ENCODE results near the gene PTP4A2. TPM values are rescaled to one million over a fixed set of nuclear protein-coding genes. Genes with fewer than 3 reads are reported as not detected.

Gene PTP4A2
- polyA plus RNA-seq (2011; rRNA removed) = 536 and 658 TPM in 2 replicates
- 502 and 608 TPM in 2 replicates for polyA minus RNA-seq (2011; rRNA and poly(A)+ RNA removed)

GRCh38 chr1:31938184-31938975, at the start of gene PTP4A2:
TSS of gene PTP4A2 (minus strand) at chr1:31938368. CDS start at chr1:31919065, 19,303 bp downstream.
- H3K4me3 ChIP-seq (ENCODE audit: low read depth, low read length) = peak within 1 kb of the TSS; percentile 98
- peak; percentile 76 for DNase-seq (ENCODE audit: low read depth, low spot score)
- H3K27ac ChIP-seq (ENCODE audit: low read depth, low read length) = peak within 1 kb of the TSS; percentile 81
- peak; percentile 19; the same call in 1 of the 2 replicates for TF ChIP-seq CTCF (IDR thresholded peaks at IDR 0.05; ENCODE audit: low read depth, low read length)
- ChIA-PET POLR2A (interaction anchor here (0.6 to 2.0 kb wide), 8 partner anchors 12 to 176 kb away, joined by 3 to 17 read pairs (median 4); partner anchors contain the start of gene KHDRBS1), CTCF (interaction anchor here (0.5 to 3.8 kb wide), 17 partner anchors 12 to 417 kb away, joined by 3 to 40 read pairs (median 3); no protein-coding TSS in a partner anchor)
- H3K27me3 ChIP-seq (ENCODE audit: control insufficient read depth, insufficient read depth, low read length) = no peaks in the 10 kb centered on the region
- no peaks in the 10 kb centered on the region for H3K9me3 ChIP-seq (ENCODE audit: control insufficient read depth, insufficient read depth, low read length)

- Histone ChIP-seq H3K9me3 (ENCODE audit: control insufficient read depth, insufficient read depth, low read length) (no peaks in the 10 kb centered on the region; the same call in 1 of the 2 replicates), H3K27me3 (ENCODE audit: control insufficient read depth, insufficient read depth, low read length) (no peaks in the 10 kb centered on the region), H3K4me3 (ENCODE audit: low read depth, low read length) (no peak overlapping the region), H3K27ac (ENCODE audit: low read depth, low read length) (no peak overlapping the region)
- ChIA-PET CTCF (interaction anchor here (0.5 to 2.6 kb wide), 3 partner anchors 16 to 171 kb away, joined by 3 to 19 read pairs (median 4); no protein-coding TSS in a partner anchor), POLR2A (no interaction called here)
- DNase-seq (ENCODE audit: low read depth, low spot score) = no peak
- no peak for TF ChIP-seq CTCF (IDR thresholded peaks at IDR 0.05; ENCODE audit: low read depth, low read length)
Measured at GRCh38 chr1:31987135-31987619, 49.0 kb upstream of the PTP4A2 start.

GRCh38 chr1:31985430-31985829, 47.3 kb upstream of the PTP4A2 start:
- no peak for TF ChIP-seq CTCF (IDR thresholded peaks at IDR 0.05; ENCODE audit: low read depth, low read length)
- CTCF ChIA-PET = interaction anchor here (1.0 to 2.6 kb wide), 4 partner anchors 8 to 21 kb away, joined by 3 to 19 read pairs (median 4); no protein-coding TSS in a partner anchor
- Histone ChIP-seq H3K27me3 (ENCODE audit: control insufficient read depth, insufficient read depth, low read length) (no peaks in the 10 kb centered on the region), H3K27ac (ENCODE audit: low read depth, low read length) (peak overlapping the region; percentile 39), H3K4me3 (ENCODE audit: low read depth, low read length) (no peak overlapping the region), H3K9me3 (ENCODE audit: control insufficient read depth, insufficient read depth, low read length) (no peaks in the 10 kb centered on the region; the same call in 1 of the 2 replicates)
- POLR2A ChIA-PET = interaction anchor here (0.5 to 1.0 kb wide), 2 partner anchors 28 to 263 kb away, joined by 5 to 7 read pairs; partner anchors contain the start of gene KHDRBS1
- no peak for DNase-seq (ENCODE audit: low read depth, low spot score)

GRCh38 chr1:31984419-31985347, 46.5 kb upstream of the PTP4A2 start:
- POLR2A ChIA-PET = interaction anchor here (0.5 to 1.0 kb wide), 2 partner anchors 29 to 264 kb away, joined by 5 to 7 read pairs; partner anchors contain the start of gene KHDRBS1
- CTCF ChIA-PET = interaction anchor here (0.7 to 2.6 kb wide), 4 partner anchors 8 to 35 kb away, joined by 3 to 19 read pairs (median 5); no protein-coding TSS in a partner anchor
- Histone ChIP-seq H3K27ac (ENCODE audit: low read depth, low read length) (peak overlapping the region; percentile 39), H3K9me3 (ENCODE audit: control insufficient read depth, insufficient read depth, low read length) (no peaks in the 10 kb centered on the region; the same call in 1 of the 2 replicates), H3K4me3 (ENCODE audit: low read depth, low read length) (no peak overlapping the region), H3K27me3 (ENCODE audit: control insufficient read depth, insufficient read depth, low read length) (no peaks in the 10 kb centered on the region)
- TF ChIP-seq CTCF (IDR thresholded peaks at IDR 0.05; ENCODE audit: low read depth, low read length) = no peak
- DNase-seq (ENCODE audit: low read depth, low spot score) = no peak

All from AG04450 (cell line).